HepG2 (cell line): ENCODE data around the gene PLCG1. TPM values are rescaled to one million over a fixed set of nuclear protein-coding genes. Genes with fewer than 3 reads are reported as not detected.

Experiments used
- AFF4 ChIP-seq: sonication (generic); formaldehyde crosslinking; IDR thresholded peaks from 2 replicates; pipeline ENCODE4 v1.4.0; 2020; ENCODE audit warnings: missing genetic modification reagents
- ARHGAP35 ChIP-seq: sonication (generic); formaldehyde crosslinking; IDR thresholded peaks from 2 replicates; pipeline ENCODE4 v1.9.0; 2022; ENCODE audit warnings: mild to moderate bottlenecking, inconsistent platforms, moderate library complexity, missing genetic modification reagents, borderline replicate concordance
- ATF4 ChIP-seq, 2 experiments: fragments of 450-650 bp in 1 of 2; sonication (generic) in 1 of 2; formaldehyde crosslinking; IDR thresholded peaks; 2 replicates each; pipeline versions ENCODE4 v1.5.0 to v1.8.0; 2020 to 2022; ENCODE audit warnings: mild to moderate bottlenecking in 1 of 2, missing genetic modification reagents in 1 of 2
- ATRX ChIP-seq: sonication (generic); formaldehyde crosslinking; IDR thresholded peaks from 2 replicates; pipeline ENCODE4 v1.4.0; 2020; ENCODE audit warnings: missing genetic modification reagents, borderline replicate concordance
- CHCHD3 ChIP-seq: sonication (generic); formaldehyde crosslinking; IDR thresholded peaks from 2 replicates; pipeline ENCODE4 v1.8.0; 2022; ENCODE audit warnings: mild to moderate bottlenecking, missing genetic modification reagents, moderate library complexity
- DPF2 ChIP-seq: sonication (generic); formaldehyde crosslinking; IDR thresholded peaks from 2 replicates; pipeline ENCODE4 v1.4.0; 2020; ENCODE audit warnings: mild to moderate bottlenecking, low read depth, missing genetic modification reagents, borderline replicate concordance
- GPBP1L1 ChIP-seq: sonication (generic); formaldehyde crosslinking; IDR thresholded peaks from 2 replicates; pipeline ENCODE4 v1.5.0; 2020; ENCODE audit warnings: mild to moderate bottlenecking, missing genetic modification reagents
- MEIS1 ChIP-seq: sonication (generic); formaldehyde crosslinking; IDR thresholded peaks from 2 replicates; pipeline ENCODE4 v1.9.0; 2021; ENCODE audit warnings: mild to moderate bottlenecking, missing genetic modification reagents, moderate library complexity, borderline replicate concordance
- NKX3-1 ChIP-seq: sonication (generic); formaldehyde crosslinking; IDR thresholded peaks from 2 replicates; pipeline ENCODE4 v1.5.0; 2020; ENCODE audit warnings: missing genetic modification reagents
- NR2F1 ChIP-seq, 2 experiments: fragments of 450-650 bp in 1 of 2; formaldehyde crosslinking in 1 of 2; IDR thresholded peaks; 2 replicates each; pipeline versions ENCODE4 v1.5.0 to v1.6.1; 2016 to 2020; ENCODE audit warnings: mild to moderate bottlenecking in 1 of 2, missing compliant biosample characterization in 1 of 2, missing genetic modification reagents in 1 of 2, moderate library complexity in 1 of 2
- POLR2A ChIP-seq, 2 experiments: IDR thresholded peaks; 2 replicates each; pipeline ENCODE4 v1.6.1; 2011; ENCODE audit warnings: low read depth in 2 of 2, low read length in 2 of 2, mild to moderate bottlenecking in 1 of 2, moderate library complexity in 1 of 2; ENCODE audit not compliant: insufficient read depth in 1 of 2
- PTBP1 ChIP-seq: fragments of 200-400 bp; formaldehyde crosslinking; IDR thresholded peaks from 2 replicates; pipeline ENCODE4 v1.6.1; 2018; ENCODE audit warnings: low read length, low read depth; ENCODE audit not compliant: poor library complexity, severe bottlenecking
- SIN3B ChIP-seq: fragments of 150-350 bp; IDR thresholded peaks from 2 replicates; pipeline ENCODE4 v1.6.1; 2014; ENCODE audit warnings: low read length
- ZBTB8A ChIP-seq: sonication (generic); formaldehyde crosslinking; IDR thresholded peaks from 2 replicates; pipeline ENCODE4 v1.4.0; 2020; ENCODE audit warnings: mild to moderate bottlenecking, low read depth, missing genetic modification reagents, borderline replicate concordance
- ZMYM4 ChIP-seq: sonication (generic); formaldehyde crosslinking; IDR thresholded peaks from 2 replicates; pipeline ENCODE4 v1.8.1; 2023; ENCODE audit warnings: mild to moderate bottlenecking, missing genetic modification reagents
- ZNF121 ChIP-seq: sonication (generic); formaldehyde crosslinking; IDR thresholded peaks from 2 replicates; pipeline ENCODE4 v1.5.0; 2020; ENCODE audit warnings: mild to moderate bottlenecking, missing genetic modification reagents
- ZNF143 ChIP-seq: sonication (generic); formaldehyde crosslinking; IDR thresholded peaks from 2 replicates; pipeline ENCODE4 v1.4.0; 2020; ENCODE audit warnings: missing genetic modification reagents
- ZNF550 ChIP-seq: sonication (generic); formaldehyde crosslinking; IDR thresholded peaks from 2 replicates; pipeline ENCODE4 v1.4.0; 2020; ENCODE audit warnings: mild to moderate bottlenecking, missing genetic modification reagents, borderline replicate concordance
- ZNF7 ChIP-seq: IDR thresholded peaks from 2 replicates; pipeline ENCODE4 v1.6.1; 2016; ENCODE audit warnings: missing biosample characterization, missing genetic modification reagents
- polyA plus RNA-seq, 8 experiments: library from polyadenylated mRNA; depleted of rRNA in 3 of 8; stranded (reverse) in 7 of 8; unstranded in 1 of 8; fragments of >200 nt; fragmentation: Illumina TruSeq in 4 of 8; extraction: Trizol in 4 of 8; gene quantifications; 2 replicates each; pipeline versions ENCODE4 v1.2.1 to v1.2.3, GENCODE V29; 2011 to 2016; ENCODE audit warnings: low read depth in 4 of 8, missing spikeins in 1 of 8, mixed read lengths in 1 of 8; ENCODE audit not compliant: insufficient read depth in 1 of 8
- total RNA-seq, 5 experiments: library from RNA; depleted of rRNA; stranded (reverse); fragments of >200 nt; fragmentation: Illumina TruSeq; extraction: Trizol; gene quantifications; 2 replicates each; pipeline ENCODE4 v1.2.3, GENCODE V29; 2016; ENCODE audit warnings: low read depth in 1 of 5

Gene PLCG1
- total and polyA plus RNA-seq, 2 of the 13 experiments (the other 11 are each of a cell fraction or from before 2014, with no cell fraction given): 85.3 to 158 TPM

GRCh38 chr20:41136680-41137613, at the start of gene PLCG1 (continued):
- TF ChIP-seq ATF4 (CRISPR knock-in tag; IDR thresholded peaks at IDR 0.05) (no peak), ZNF7 (CRISPR knock-in tag) (no peak), GPBP1L1 (CRISPR knock-in tag) (no peak), ZBTB8A (CRISPR knock-in tag) (no peak), POLR2A (IDR thresholded peaks at IDR 0.05; ENCODE audit: insufficient read depth in 1 of 2, low read depth in 2 of 2, low read length in 2 of 2) (peak; percentile 80 to 91), CHCHD3 (no peak; the same call in 1 of the 2 replicates), AFF4 (CRISPR knock-in tag) (no peak), ZMYM4 (CRISPR knock-in tag) (no peak; the same call in none of the 2 replicates), ZNF143 (CRISPR knock-in tag) (0 out of 2 replicates have a peak, but pooled peaks have one; percentile 28), ZNF121 (CRISPR knock-in tag) (peak; percentile 70; the same call in 1 of the 2 replicates), DPF2 (CRISPR knock-in tag) (peak; percentile 2; the same call in 1 of the 2 replicates), NKX3-1 (CRISPR knock-in tag) (peak; percentile 62; the same call in 1 of the 2 replicates), PTBP1 (no peak), ATRX (CRISPR knock-in tag) (0 out of 2 replicates have a peak, but pooled peaks have one; percentile 49), MEIS1 (CRISPR knock-in tag) (peak; percentile 88), ARHGAP35 (CRISPR knock-in tag) (peak; percentile 68; the same call in 1 of the 2 replicates), SIN3B (no peak), ZNF550 (CRISPR knock-in tag) (no peak), NR2F1 (CRISPR knock-in tag; IDR thresholded peaks at IDR 0.05) (peak in 1 of 2 experiments; percentile 4; a peak in 2 of 4 replicates)
